ENCODE results near the gene KLC4. TPM values are rescaled to one million over a fixed set of nuclear protein-coding genes. Genes with fewer than 3 reads are reported as not detected.

Gene KLC4
- total and polyA plus RNA-seq, 9 of the 15 experiments (the other 6 are each of a cell fraction or from before 2014, with no cell fraction given): 1.7 to 16.2 (median 7.7) TPM

DNA sequence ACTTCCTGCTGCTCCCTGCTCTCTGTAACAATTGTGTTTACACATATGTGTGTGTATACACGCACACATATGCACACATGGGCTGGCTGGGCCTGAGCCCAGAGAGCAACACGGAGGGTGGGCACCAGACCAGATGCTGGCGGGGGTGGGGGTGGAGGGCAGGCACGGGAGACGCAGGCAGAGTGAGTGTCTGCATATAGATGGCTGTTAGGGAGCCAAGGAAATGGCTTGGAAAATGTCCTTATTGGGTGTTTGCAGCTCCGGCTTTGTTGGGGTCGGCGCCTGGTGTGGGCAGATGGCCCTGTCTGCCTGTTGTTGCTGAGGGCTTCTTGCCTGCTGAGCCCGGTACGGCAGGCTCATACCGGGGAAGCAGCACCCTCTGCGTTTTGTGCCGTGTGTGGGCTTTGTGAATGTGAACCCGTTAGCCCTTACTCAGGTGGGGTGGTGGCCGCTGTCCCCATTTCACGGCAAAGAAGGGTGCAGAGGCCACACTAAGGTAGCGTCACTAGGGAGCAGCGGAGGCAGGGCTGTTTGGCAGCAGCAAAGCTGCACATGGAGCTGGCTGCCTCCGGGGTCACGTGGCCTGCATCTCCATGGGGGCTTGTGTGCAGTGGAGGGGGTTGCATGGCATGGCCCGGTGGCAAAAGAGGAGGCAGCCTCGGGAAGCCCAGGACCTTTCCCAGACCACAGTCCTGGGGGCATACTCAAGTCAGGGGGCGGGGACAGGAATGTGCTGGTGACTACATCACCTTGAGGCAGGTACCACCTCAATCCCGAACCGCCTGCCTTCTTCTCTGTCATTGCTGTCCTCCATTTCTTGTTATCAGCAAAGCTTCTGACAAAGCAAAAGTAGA lies 64.3 kb downstream of the KLC4 start (continued):
- TF ChIP-seq, protein P1, sequence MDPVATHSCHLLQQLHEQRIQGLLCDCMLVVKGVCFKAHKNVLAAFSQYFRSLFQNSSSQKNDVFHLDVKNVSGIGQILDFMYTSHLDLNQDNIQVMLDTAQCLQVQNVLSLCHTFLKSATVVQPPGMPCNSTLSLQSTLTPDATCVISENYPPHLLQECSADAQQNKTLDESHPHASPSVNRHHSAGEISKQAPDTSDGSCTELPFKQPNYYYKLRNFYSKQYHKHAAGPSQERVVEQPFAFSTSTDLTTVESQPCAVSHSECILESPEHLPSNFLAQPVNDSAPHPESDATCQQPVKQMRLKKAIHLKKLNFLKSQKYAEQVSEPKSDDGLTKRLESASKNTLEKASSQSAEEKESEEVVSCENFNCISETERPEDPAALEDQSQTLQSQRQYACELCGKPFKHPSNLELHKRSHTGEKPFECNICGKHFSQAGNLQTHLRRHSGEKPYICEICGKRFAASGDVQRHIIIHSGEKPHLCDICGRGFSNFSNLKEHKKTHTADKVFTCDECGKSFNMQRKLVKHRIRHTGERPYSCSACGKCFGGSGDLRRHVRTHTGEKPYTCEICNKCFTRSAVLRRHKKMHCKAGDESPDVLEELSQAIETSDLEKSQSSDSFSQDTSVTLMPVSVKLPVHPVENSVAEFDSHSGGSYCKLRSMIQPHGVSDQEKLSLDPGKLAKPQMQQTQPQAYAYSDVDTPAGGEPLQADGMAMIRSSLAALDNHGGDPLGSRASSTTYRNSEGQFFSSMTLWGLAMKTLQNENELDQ (CRISPR knock-in tag; IDR thresholded peaks at IDR 0.05; ENCODE audit: borderline replicate concordance): no peak
- TF ChIP-seq ZSCAN32 (CRISPR knock-in tag; IDR thresholded peaks at IDR 0.05) (no peak), ZNF717 (CRISPR knock-in tag; IDR thresholded peaks at IDR 0.05) (no peak), CHD4 (IDR thresholded peaks at IDR 0.05; ENCODE audit: insufficient read depth, insufficient replicate concordance, low read depth, low read length, poor library complexity, severe bottlenecking) (no peak), BRCA1 (IDR thresholded peaks at IDR 0.05) (no peak), BRCA1 (CRISPR knock-in tag; IDR thresholded peaks at IDR 0.05) (no peak), ZFP36 (IDR thresholded peaks at IDR 0.05; ENCODE audit: low read depth, low read length, partially characterized antibody) (peak; percentile 80), ZFX (CRISPR knock-in tag; IDR thresholded peaks at IDR 0.05) (no peak), ZNF785 (CRISPR knock-in tag; IDR thresholded peaks at IDR 0.05) (no peak), MCM3 (IDR thresholded peaks at IDR 0.05) (no peak), ZNF444 (CRISPR knock-in tag; IDR thresholded peaks at IDR 0.05) (no peak), ZBTB7A (IDR thresholded peaks at IDR 0.05; ENCODE audit: borderline replicate concordance, control insufficient read depth, low read depth, low read length) (no peak), TARDBP (IDR thresholded peaks at IDR 0.05) (no peak), HDAC8 (tag; IDR thresholded peaks at IDR 0.05) (no peak), ZNF79 (CRISPR knock-in tag; IDR thresholded peaks at IDR 0.05; ENCODE audit: low read depth) (no peak), ZEB2 (IDR thresholded peaks at IDR 0.05) (peak; percentile 37; the same call in 1 of the 2 replicates)
- TF ChIP-seq, protein P2, sequence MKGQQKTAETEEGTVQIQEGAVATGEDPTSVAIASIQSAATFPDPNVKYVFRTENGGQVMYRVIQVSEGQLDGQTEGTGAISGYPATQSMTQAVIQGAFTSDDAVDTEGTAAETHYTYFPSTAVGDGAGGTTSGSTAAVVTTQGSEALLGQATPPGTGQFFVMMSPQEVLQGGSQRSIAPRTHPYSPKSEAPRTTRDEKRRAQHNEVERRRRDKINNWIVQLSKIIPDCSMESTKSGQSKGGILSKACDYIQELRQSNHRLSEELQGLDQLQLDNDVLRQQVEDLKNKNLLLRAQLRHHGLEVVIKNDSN (CRISPR knock-in tag; IDR thresholded peaks at IDR 0.05): peak; percentile 68
- TF ChIP-seq, protein P3, sequence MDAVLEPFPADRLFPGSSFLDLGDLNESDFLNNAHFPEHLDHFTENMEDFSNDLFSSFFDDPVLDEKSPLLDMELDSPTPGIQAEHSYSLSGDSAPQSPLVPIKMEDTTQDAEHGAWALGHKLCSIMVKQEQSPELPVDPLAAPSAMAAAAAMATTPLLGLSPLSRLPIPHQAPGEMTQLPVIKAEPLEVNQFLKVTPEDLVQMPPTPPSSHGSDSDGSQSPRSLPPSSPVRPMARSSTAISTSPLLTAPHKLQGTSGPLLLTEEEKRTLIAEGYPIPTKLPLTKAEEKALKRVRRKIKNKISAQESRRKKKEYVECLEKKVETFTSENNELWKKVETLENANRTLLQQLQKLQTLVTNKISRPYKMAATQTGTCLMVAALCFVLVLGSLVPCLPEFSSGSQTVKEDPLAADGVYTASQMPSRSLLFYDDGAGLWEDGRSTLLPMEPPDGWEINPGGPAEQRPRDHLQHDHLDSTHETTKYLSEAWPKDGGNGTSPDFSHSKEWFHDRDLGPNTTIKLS (IDR thresholded peaks at IDR 0.05; ENCODE audit: borderline replicate concordance, low read depth): no peak
- TF ChIP-seq, protein P4, sequence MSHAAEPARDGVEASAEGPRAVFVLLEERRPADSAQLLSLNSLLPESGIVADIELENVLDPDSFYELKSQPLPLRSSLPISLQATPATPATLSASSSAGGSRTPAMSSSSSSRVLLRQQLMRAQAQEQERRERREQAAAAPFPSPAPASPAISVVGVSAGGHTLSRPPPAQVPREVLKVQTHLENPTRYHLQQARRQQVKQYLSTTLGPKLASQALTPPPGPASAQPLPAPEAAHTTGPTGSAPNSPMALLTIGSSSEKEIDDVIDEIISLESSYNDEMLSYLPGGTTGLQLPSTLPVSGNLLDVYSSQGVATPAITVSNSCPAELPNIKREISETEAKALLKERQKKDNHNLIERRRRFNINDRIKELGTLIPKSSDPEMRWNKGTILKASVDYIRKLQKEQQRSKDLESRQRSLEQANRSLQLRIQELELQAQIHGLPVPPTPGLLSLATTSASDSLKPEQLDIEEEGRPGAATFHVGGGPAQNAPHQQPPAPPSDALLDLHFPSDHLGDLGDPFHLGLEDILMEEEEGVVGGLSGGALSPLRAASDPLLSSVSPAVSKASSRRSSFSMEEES (CRISPR knock-in tag; IDR thresholded peaks at IDR 0.05): no peak
- TF ChIP-seq, protein P5, sequence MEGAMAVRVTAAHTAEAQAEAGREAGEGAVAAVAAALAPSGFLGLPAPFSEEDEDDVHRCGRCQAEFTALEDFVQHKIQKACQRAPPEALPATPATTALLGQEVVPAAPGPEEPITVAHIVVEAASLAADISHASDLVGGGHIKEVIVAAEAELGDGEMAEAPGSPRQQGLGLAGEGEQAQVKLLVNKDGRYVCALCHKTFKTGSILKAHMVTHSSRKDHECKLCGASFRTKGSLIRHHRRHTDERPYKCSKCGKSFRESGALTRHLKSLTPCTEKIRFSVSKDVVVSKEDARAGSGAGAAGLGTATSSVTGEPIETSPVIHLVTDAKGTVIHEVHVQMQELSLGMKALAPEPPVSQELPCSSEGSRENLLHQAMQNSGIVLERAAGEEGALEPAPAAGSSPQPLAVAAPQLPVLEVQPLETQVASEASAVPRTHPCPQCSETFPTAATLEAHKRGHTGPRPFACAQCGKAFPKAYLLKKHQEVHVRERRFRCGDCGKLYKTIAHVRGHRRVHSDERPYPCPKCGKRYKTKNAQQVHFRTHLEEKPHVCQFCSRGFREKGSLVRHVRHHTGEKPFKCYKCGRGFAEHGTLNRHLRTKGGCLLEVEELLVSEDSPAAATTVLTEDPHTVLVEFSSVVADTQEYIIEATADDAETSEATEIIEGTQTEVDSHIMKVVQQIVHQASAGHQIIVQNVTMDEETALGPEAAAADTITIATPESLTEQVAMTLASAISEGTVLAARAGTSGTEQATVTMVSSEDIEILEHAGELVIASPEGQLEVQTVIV (CRISPR knock-in tag; IDR thresholded peaks at IDR 0.05; ENCODE audit: borderline replicate concordance): no peak
